Esophagus squamous epithelium (tissue), 5 donors: Measurements from ENCODE around the gene PLEKHA5. TPM values are rescaled to one million over a fixed set of nuclear protein-coding genes. Genes with fewer than 3 reads are reported as not detected.

Experiments used
- DNase-seq: peaks from one replicate; lab custom pipeline; 2025; lab: John Stamatoyannopoulos, UW
- H3K27ac ChIP-seq, 4 donors: fragments of 200-600 bp; sonication (generic); one replicate each; pipeline ENCODE4 v1.5.1; 2016 to 2019; ENCODE audit warnings: mild to moderate bottlenecking in 1 of 4
- H3K27me3 ChIP-seq, 4 donors: fragments of 200-600 bp; sonication (generic); 1 replicate in 3 of 4; 2 replicates in 1 of 4; pipeline versions ENCODE4 v1.5.1 to v1.6.0; 2017 to 2021; ENCODE audit warnings: antibody characterized with exemption in 1 of 4
- H3K36me3 ChIP-seq, 3 donors: fragments of 200-600 bp; sonication (generic); one replicate each; pipeline ENCODE4 v1.5.1; 2016 to 2019
- H3K4me1 ChIP-seq, 3 donors: fragments of 200-600 bp; sonication (generic); one replicate each; pipeline ENCODE4 v1.5.1; 2017 to 2019
- H3K4me3 ChIP-seq, 4 donors: fragments of 200-600 bp; sonication (generic); 1 replicate in 3 of 4; 2 replicates in 1 of 4; pipeline ENCODE4 v1.5.1; 2016 to 2019; ENCODE audit warnings: mild to moderate bottlenecking in 2 of 4, moderate library complexity in 1 of 4
- H3K9me3 ChIP-seq, 3 donors: fragments of 200-600 bp; sonication (generic); one replicate each; pipeline ENCODE4 v1.5.1; 2016 to 2019
- CTCF ChIP-seq, 6 experiments: fragments of 450-650 bp in 4 of 6; fragments of 200-600 bp in 2 of 6; sonication (generic) in 2 of 6; IDR thresholded peaks; one replicate each; pipeline ENCODE4 v1.5.1; 2016 to 2019; ENCODE audit warnings: antibody characterized with exemption in 6 of 6, mild to moderate bottlenecking in 4 of 6, moderate library complexity in 4 of 6
- POLR2A ChIP-seq, 4 donors: fragments of 450-650 bp; IDR thresholded peaks; one replicate each; pipeline ENCODE4 v1.6.1; 2017; ENCODE audit warnings: antibody characterized with exemption in 4 of 4, mild to moderate bottlenecking in 4 of 4, moderate library complexity in 3 of 4
- WGBS, 2 donors: methylation state at CpG; one replicate each; pipeline ENCODE4 v1.1.5; 2018; 5-methylcytosine and 5-hydroxymethylcytosine counted together
- intact Hi-C: fragments of 100-400 bp; cut with DNase I; formaldehyde crosslinking; loops from one replicate; pipeline ENCODE4 v1.15.0; 2022
- small RNA-seq, 4 donors: library from RNA; depleted of rRNA; stranded (forward); fragments of <200 nt; gene quantifications; one replicate each; pipeline ENCODE3, GENCODE V24; 2016
- total RNA-seq, 4 donors: library from RNA; depleted of rRNA; stranded (reverse); fragments of >200 nt; gene quantifications; one replicate each; pipeline ENCODE4 v1.1.0, GENCODE V29; 2016
- donor health status: DM: yes; HTN: yes; CAD: no.

Gene PLEKHA5
- total RNA-seq, 4 donors from 2014 or later, result 16.1 to 43.7 (median 29.3) TPM

DNA sequence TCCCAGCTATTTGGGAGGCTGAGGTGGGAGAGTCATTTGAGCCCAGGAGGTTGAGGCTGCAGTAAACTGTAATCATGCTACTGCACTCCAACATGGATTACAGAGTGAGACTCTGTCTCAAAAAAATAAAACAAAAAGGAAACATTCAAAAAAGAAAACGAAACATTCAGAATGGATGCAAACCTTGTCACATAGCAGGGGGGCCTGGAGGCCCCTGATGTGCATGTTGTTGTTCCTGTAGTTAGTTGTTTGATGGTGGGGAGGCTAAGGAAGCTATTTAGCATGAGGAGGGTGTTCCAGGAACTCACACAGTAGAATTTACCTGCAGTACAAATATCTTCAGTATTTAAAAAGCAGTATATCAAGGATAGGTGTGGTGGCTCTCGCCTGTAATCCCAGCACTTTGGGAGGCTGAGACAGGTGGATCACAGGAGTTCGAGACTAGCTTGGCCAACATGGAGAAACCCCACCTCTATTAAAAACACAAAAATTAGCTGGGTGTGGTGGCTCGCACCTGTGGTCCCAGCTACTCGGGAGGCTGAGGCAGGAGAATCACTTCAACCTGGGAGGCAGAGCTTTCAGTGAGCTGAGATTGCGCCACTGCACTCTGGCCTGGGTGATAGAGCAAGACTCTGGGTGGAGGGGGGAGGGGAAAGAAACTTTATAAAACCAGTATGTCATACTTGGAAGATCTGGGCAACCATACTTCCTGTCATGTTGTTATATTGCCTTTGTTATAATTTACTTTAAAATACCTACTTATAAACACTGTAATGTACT lies 292.2 kb downstream of the PLEKHA5 start:
- Histone ChIP-seq H3K27ac (no peak overlapping the region), H3K36me3 (no peaks in the 10 kb centered on the region), H3K27me3 (no peaks in the 10 kb centered on the region), H3K9me3 (peaks cover 0 to 9% (median 0%) of the 10 kb centered on the region in 3 donors), H3K4me1 (no peaks in the 10 kb centered on the region), H3K4me3 (no peak overlapping the region)
- no peak for DNase-seq
- intact Hi-C loops, result no loop called here
- 66 to 91% methylated on average over 5 to 6 of the region's 6 CpGs for WGBS, 2 donors
- no peak for TF ChIP-seq CTCF (IDR thresholded peaks at IDR 0.05)
- TF ChIP-seq POLR2A (IDR thresholded peaks at IDR 0.05), result no peak

- intact Hi-C loops, result no loop called here
- Histone ChIP-seq H3K9me3 (peaks cover 0 to 11% (median 0%) of the 10 kb centered on the region in 3 donors), H3K27ac (no peak overlapping the region), H3K27me3 (no peaks in the 10 kb centered on the region), H3K4me3 (no peak overlapping the region), H3K4me1 (peaks cover 0 to 10% (median 0%) of the 10 kb centered on the region in 3 donors), H3K36me3 (no peaks in the 10 kb centered on the region)
- no peak for DNase-seq
- WGBS, 2 donors, result 90 to 95% methylated on average over 11 to 12 of the region's 12 CpGs
- no peak for TF ChIP-seq POLR2A (IDR thresholded peaks at IDR 0.05)
- TF ChIP-seq CTCF (IDR thresholded peaks at IDR 0.05), result no peak
Measured at GRCh38 chr12:19423166-19423930, 293.8 kb downstream of the PLEKHA5 start.

Small RNA genes lying within 50 kb of the gene (small RNA-seq; reads per million reads assigned to genes)
- gene AC091805.2 (0 reads per million in 4 donors), gene RN7SL67P (0 reads per million in 4 donors)
